ENCODE data around the gene OR52D1. TPM values are rescaled to one million over a fixed set of nuclear protein-coding genes. Genes with fewer than 3 reads are reported as not detected.

The OR52D1 gene
- total RNA-seq = not detected

- no peak for ATAC-seq (ENCODE audit: insufficient number of reproducible peaks, low FRiP score, low read depth)
- Histone ChIP-seq H3K36me3 (no peaks in the 10 kb centered on the region), H3K9me3 (no peaks in the 10 kb centered on the region), H3K27ac (no peak within 1 kb of the TSS), H3K27me3 (replicated peaks; ENCODE audit: insufficient read depth) (no peaks in the 10 kb centered on the region), H3K4me1 (ENCODE audit: control insufficient read depth in 1 of 2, low read depth in 2 of 2) (no peaks in the 10 kb centered on the region), H3K4me3 (no peak within 1 kb of the TSS)
- no peak for TF ChIP-seq CTCF (IDR thresholded peaks at IDR 0.05)
- no peak for DNase-seq (ENCODE audit: low spot score)
Measured at GRCh38 chr11:5488385-5488784, at the start of gene OR52D1. Gene OR52D1 (plus strand): TSS chr11:5488685. CDS start chr11:5488707, 22 bp downstream.

GRCh38 chr11:5441414-5441813 is 47.1 kb upstream of the OR52D1 start, which contains the start of gene OR51I1:
Gene OR51I1 (minus strand): TSS chr11:5441514. CDS start chr11:5441514, 0 bp downstream.
- ATAC-seq (ENCODE audit: insufficient number of reproducible peaks, low FRiP score, low read depth) = no peak
- Histone ChIP-seq H3K36me3 (no peaks in the 10 kb centered on the region), H3K27me3 (replicated peaks; ENCODE audit: insufficient read depth) (no peaks in the 10 kb centered on the region), H3K27ac (no peak within 1 kb of the TSS), H3K4me3 (no peak within 1 kb of the TSS), H3K9me3 (no peaks in the 10 kb centered on the region), H3K4me1 (ENCODE audit: control insufficient read depth in 1 of 2, low read depth in 2 of 2) (no peaks in the 10 kb centered on the region)
- no peak for DNase-seq (ENCODE audit: low spot score)
- no peak for TF ChIP-seq CTCF (IDR thresholded peaks at IDR 0.05)

GRCh38 chr11:5443835-5444393 is 44.6 kb upstream of the OR52D1 start:
- TF ChIP-seq CTCF (IDR thresholded peaks at IDR 0.05) = no peak
- H3K9me3 ChIP-seq = no peaks in the 10 kb centered on the region
- no peaks in the 10 kb centered on the region for H3K27me3 ChIP-seq (replicated peaks; ENCODE audit: insufficient read depth)
- no peaks in the 10 kb centered on the region for H3K36me3 ChIP-seq
- H3K4me3 ChIP-seq = no peak overlapping the region
- DNase-seq (ENCODE audit: low spot score) (no peak), ATAC-seq (ENCODE audit: insufficient number of reproducible peaks, low FRiP score, low read depth) (no peak)
- H3K27ac ChIP-seq = no peak overlapping the region
- no peaks in the 10 kb centered on the region for H3K4me1 ChIP-seq (ENCODE audit: control insufficient read depth in 1 of 2, low read depth in 2 of 2)

GRCh38 chr11:5449023-5449422 is 39.5 kb upstream of the OR52D1 start, which contains the start of gene OR51I2:
Gene OR51I2 (plus strand): TSS chr11:5449323. CDS start chr11:5453489, 4,166 bp downstream.
- no peaks in the 10 kb centered on the region for H3K36me3 ChIP-seq
- no peak for ATAC-seq (ENCODE audit: insufficient number of reproducible peaks, low FRiP score, low read depth)
- H3K27me3 ChIP-seq (replicated peaks; ENCODE audit: insufficient read depth) = no peaks in the 10 kb centered on the region
- no peaks in the 10 kb centered on the region for H3K4me1 ChIP-seq (ENCODE audit: control insufficient read depth in 1 of 2, low read depth in 2 of 2)
- DNase-seq (ENCODE audit: low spot score) = no peak
- no peak for TF ChIP-seq CTCF (IDR thresholded peaks at IDR 0.05)
- H3K9me3 ChIP-seq = no peaks in the 10 kb centered on the region
- H3K27ac ChIP-seq = no peak within 1 kb of the TSS
- no peak within 1 kb of the TSS for H3K4me3 ChIP-seq

- Histone ChIP-seq H3K27me3 (replicated peaks; ENCODE audit: insufficient read depth) (no peaks in the 10 kb centered on the region), H3K4me1 (ENCODE audit: control insufficient read depth in 1 of 2, low read depth in 2 of 2) (no peaks in the 10 kb centered on the region), H3K27ac (no peak overlapping the region), H3K9me3 (no peaks in the 10 kb centered on the region), H3K36me3 (no peaks in the 10 kb centered on the region), H3K4me3 (no peak overlapping the region)
- ATAC-seq (ENCODE audit: insufficient number of reproducible peaks, low FRiP score, low read depth) = no peak
- DNase-seq (ENCODE audit: low spot score) = no peak
- TF ChIP-seq CTCF (IDR thresholded peaks at IDR 0.05) = no peak
Measured at GRCh38 chr11:5449432-5449831, 39.1 kb upstream of the OR52D1 start.

Measured in thoracic aorta (tissue), 2 donors.